K562 (cell line): ENCODE data around the gene APBB2. TPM values are rescaled to one million over a fixed set of nuclear protein-coding genes. Genes with fewer than 3 reads are reported as not detected.
A peak's percentile ranks its signal among the peaks of the same experiment; 100 is the strongest.

ENCODE experiments used
- ARNT ChIP-seq, 2 experiments: fragments of 450-650 bp; IDR thresholded peaks; 2 replicates each; pipeline ENCODE4 v1.6.1; 2016; ENCODE audit warnings: mild to moderate bottlenecking in 1 of 2
- ATF3 ChIP-seq, 2 experiments: fragments of 450-650 bp in 1 of 2; sonication (generic) in 1 of 2; formaldehyde crosslinking in 1 of 2; IDR thresholded peaks in 1 of 2; conservative IDR thresholded peaks in 1 of 2; 2 replicates each; pipeline versions ENCODE4 v1.6.1 to v1.8.1; 2016 to 2023; ENCODE audit warnings: mild to moderate bottlenecking in 2 of 2, moderate library complexity in 2 of 2, inconsistent platforms in 1 of 2, missing genetic modification reagents in 1 of 2
- BRCA1 ChIP-seq, 2 experiments: fragments of 450-650 bp in 1 of 2; sonication (generic) in 1 of 2; formaldehyde crosslinking in 1 of 2; IDR thresholded peaks; 2 replicates each; pipeline versions ENCODE4 v1.5.0 to v1.6.1; 2017 to 2020; ENCODE audit warnings: mild to moderate bottlenecking in 1 of 2, missing genetic modification reagents in 1 of 2
- CTBP1 ChIP-seq: fragments of 450-650 bp; IDR thresholded peaks from 2 replicates; pipeline ENCODE4 v1.6.1; 2016; ENCODE audit warnings: borderline replicate concordance
- EGR1 ChIP-seq: fragments of 450-650 bp; conservative IDR thresholded peaks from 2 replicates; pipeline ENCODE4 v1.6.1; 2017; ENCODE audit warnings: mild to moderate bottlenecking
- ETS2 ChIP-seq: IDR thresholded peaks from 2 replicates; pipeline ENCODE4 v1.6.1; 2016; ENCODE audit warnings: borderline replicate concordance, missing genetic modification characterization, mild to moderate bottlenecking, moderate library complexity, missing compliant biosample characterization; ENCODE audit not compliant: poor library complexity, severe bottlenecking
- FIP1L1 ChIP-seq: fragments of 200-400 bp; formaldehyde crosslinking; IDR thresholded peaks from 2 replicates; pipeline ENCODE4 v1.6.1; 2018; ENCODE audit warnings: mild to moderate bottlenecking, low read depth, low read length; ENCODE audit not compliant: poor library complexity, severe bottlenecking
- GATAD2A ChIP-seq: fragments of 450-650 bp; IDR thresholded peaks from 2 replicates; pipeline ENCODE4 v1.6.1; 2017
- KLF6 ChIP-seq: fragments of 250-450 bp; sonication (Bioruptor Pico); IDR thresholded peaks from 2 replicates; pipeline ENCODE4 v1.4.0; 2020; ENCODE audit warnings: mild to moderate bottlenecking, moderate library complexity, borderline replicate concordance
- NFYB ChIP-seq: IDR thresholded peaks from 2 replicates; pipeline ENCODE4 v1.6.1; 2011; ENCODE audit warnings: mild to moderate bottlenecking, moderate library complexity; ENCODE audit not compliant: insufficient read length; ENCODE audit errors: extremely low read depth
- SPI1 ChIP-seq: IDR thresholded peaks from 2 replicates; pipeline ENCODE4 v1.6.1; 2011; ENCODE audit warnings: low read depth, low read length, control low read depth, borderline replicate concordance
- THRAP3 ChIP-seq: fragments of 450-650 bp; IDR thresholded peaks from 2 replicates; pipeline ENCODE4 v1.6.1; 2016; ENCODE audit warnings: mild to moderate bottlenecking, inconsistent platforms, borderline replicate concordance
- TOE1 ChIP-seq, 2 experiments: fragments of 450-650 bp in 1 of 2; sonication (generic) in 1 of 2; formaldehyde crosslinking in 1 of 2; IDR thresholded peaks; 2 replicates each; pipeline versions ENCODE4 v1.7.1 to v1.8.0; 2016 to 2022; ENCODE audit warnings: borderline replicate concordance in 2 of 2, mild to moderate bottlenecking in 2 of 2, antibody characterized with exemption in 1 of 2, inconsistent platforms in 1 of 2, low read depth in 1 of 2, missing genetic modification reagents in 1 of 2, moderate library complexity in 1 of 2
- TRIM24 ChIP-seq, 2 experiments: fragments of 450-650 bp; IDR thresholded peaks; 2 replicates each; pipeline ENCODE4 v1.6.1; 2016
- USF1 ChIP-seq: sonication (generic); formaldehyde crosslinking; IDR thresholded peaks from 2 replicates; pipeline ENCODE4 v1.9.0; 2022; ENCODE audit warnings: mild to moderate bottlenecking, missing genetic modification reagents
- ZNF134 ChIP-seq: fragments of 250-450 bp; sonication (Bioruptor Pico); conservative IDR thresholded peaks from 2 replicates; pipeline ENCODE4 v1.4.0; 2020
- ZNF253 ChIP-seq: fragments of 250-450 bp; sonication (Bioruptor Pico); conservative IDR thresholded peaks from 2 replicates; pipeline ENCODE4 v1.6.1; 2021; ENCODE audit warnings: mild to moderate bottlenecking
- ZNF445 ChIP-seq: fragments of 250-450 bp; sonication (Bioruptor Pico); IDR thresholded peaks from 2 replicates; pipeline ENCODE4 v1.4.0; 2020; ENCODE audit warnings: low read depth, mild to moderate bottlenecking, moderate library complexity
- polyA plus RNA-seq, 8 experiments: library from polyadenylated mRNA; depleted of rRNA in 4 of 8; stranded (reverse) in 5 of 8; unstranded in 3 of 8; fragments of >200 nt; fragmentation: Nextera tagmentation in 2 of 8; fragmentation: Illumina TruSeq in 1 of 8; extraction: Ambion mirVana in 2 of 8; extraction: Trizol in 1 of 8; gene quantifications; 2 replicates each; pipeline versions ENCODE4 v1.2.1 to v1.2.3, GENCODE V29; 2011 to 2014; ENCODE audit warnings: inconsistent platforms in 1 of 8, missing spikeins in 1 of 8
- total RNA-seq, 7 experiments: library from RNA; depleted of rRNA in 6 of 7; stranded (reverse); fragments of >200 nt in 6 of 7; fragmentation: Illumina TruSeq in 2 of 7; extraction: Trizol in 2 of 7; gene quantifications; 2 replicates each; pipeline versions ENCODE4 v1.2.1 to v1.2.3, GENCODE V29; 2011 to 2021; ENCODE audit warnings: low replicate concordance in 1 of 7
- TF ChIP-seq, protein P1 (sequence below): fragments of 150-350 bp; conservative IDR thresholded peaks from 2 replicates; pipeline ENCODE4 v1.6.1; 2014; ENCODE audit warnings: low read length
- TF ChIP-seq, protein P2 (sequence below): fragments of 250-450 bp; sonication (Bioruptor Pico); IDR thresholded peaks from 2 replicates; pipeline ENCODE4 v1.8.0; 2022; ENCODE audit warnings: inconsistent platforms, mild to moderate bottlenecking, moderate library complexity, borderline replicate concordance

APBB2 gene
- total and polyA plus RNA-seq, 9 of the 15 experiments (the other 6 are each of a cell fraction or from before 2014, with no cell fraction given): 0.08 to 2.1 (median 1.4) TPM

DNA sequence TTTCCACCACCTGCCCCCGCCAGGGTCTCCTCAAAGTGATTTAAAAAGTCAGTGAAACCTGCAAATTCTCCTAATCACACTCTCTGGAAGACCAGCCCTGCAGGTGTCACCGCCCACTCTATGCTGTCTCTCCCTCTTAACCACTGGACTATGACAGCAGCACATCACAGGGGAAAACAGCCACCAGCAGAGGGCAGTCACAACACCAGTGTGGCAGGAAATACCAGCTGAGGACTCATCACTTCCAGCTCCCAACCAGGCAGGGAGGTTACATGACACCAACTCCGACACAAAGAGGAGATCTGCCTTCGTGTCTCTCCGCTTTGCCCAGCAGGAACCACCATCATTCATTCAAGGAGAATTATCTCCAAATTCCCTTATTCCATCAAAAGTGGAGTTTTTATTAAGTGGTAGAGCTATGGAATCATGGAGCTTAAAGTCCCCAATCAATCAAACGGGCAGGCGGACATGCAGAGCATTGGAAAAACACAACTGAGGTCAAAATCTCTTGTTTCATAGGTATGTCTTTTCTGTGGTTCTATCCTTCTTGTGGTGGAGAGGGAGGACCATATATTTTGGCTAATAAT, 373.3 kb downstream of the APBB2 start (continued):
- no peak for TF ChIP-seq USF1 (CRISPR knock-in tag)
- TF ChIP-seq ZNF253 (CRISPR knock-in tag): no peak
- TF ChIP-seq, protein P1, sequence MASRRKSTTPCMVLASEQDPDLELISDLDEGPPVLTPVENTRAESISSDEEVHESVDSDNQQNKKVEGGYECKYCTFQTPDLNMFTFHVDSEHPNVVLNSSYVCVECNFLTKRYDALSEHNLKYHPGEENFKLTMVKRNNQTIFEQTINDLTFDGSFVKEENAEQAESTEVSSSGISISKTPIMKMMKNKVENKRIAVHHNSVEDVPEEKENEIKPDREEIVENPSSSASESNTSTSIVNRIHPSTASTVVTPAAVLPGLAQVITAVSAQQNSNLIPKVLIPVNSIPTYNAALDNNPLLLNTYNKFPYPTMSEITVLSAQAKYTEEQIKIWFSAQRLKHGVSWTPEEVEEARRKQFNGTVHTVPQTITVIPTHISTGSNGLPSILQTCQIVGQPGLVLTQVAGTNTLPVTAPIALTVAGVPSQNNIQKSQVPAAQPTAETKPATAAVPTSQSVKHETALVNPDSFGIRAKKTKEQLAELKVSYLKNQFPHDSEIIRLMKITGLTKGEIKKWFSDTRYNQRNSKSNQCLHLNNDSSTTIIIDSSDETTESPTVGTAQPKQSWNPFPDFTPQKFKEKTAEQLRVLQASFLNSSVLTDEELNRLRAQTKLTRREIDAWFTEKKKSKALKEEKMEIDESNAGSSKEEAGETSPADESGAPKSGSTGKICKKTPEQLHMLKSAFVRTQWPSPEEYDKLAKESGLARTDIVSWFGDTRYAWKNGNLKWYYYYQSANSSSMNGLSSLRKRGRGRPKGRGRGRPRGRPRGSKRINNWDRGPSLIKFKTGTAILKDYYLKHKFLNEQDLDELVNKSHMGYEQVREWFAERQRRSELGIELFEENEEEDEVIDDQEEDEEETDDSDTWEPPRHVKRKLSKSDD: no peak
- TF ChIP-seq FIP1L1: no peak
- TF ChIP-seq ATF3 (IDR thresholded peaks at IDR 0.05): no peak
- no peak for TF ChIP-seq ATF3 (CRISPR knock-in tag; conservative IDR thresholded peaks at IDR 0.05)
- TF ChIP-seq CTBP1: 0 out of 2 replicates have a peak, but pooled peaks have one; percentile 21
- no peak for TF ChIP-seq SPI1
- TF ChIP-seq THRAP3: no peak
- TF ChIP-seq, protein P2, sequence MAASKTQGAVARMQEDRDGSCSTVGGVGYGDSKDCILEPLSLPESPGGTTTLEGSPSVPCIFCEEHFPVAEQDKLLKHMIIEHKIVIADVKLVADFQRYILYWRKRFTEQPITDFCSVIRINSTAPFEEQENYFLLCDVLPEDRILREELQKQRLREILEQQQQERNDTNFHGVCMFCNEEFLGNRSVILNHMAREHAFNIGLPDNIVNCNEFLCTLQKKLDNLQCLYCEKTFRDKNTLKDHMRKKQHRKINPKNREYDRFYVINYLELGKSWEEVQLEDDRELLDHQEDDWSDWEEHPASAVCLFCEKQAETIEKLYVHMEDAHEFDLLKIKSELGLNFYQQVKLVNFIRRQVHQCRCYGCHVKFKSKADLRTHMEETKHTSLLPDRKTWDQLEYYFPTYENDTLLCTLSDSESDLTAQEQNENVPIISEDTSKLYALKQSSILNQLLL (CRISPR knock-in tag): no peak
- no peak for TF ChIP-seq TOE1 (IDR thresholded peaks at IDR 0.05; ENCODE audit: borderline replicate concordance)
- no peak for TF ChIP-seq TOE1 (CRISPR knock-in tag; IDR thresholded peaks at IDR 0.05; ENCODE audit: borderline replicate concordance, low read depth)
- no peak for TF ChIP-seq KLF6 (CRISPR knock-in tag)
- TF ChIP-seq ETS2 (tag): no peak
- TF ChIP-seq BRCA1 (IDR thresholded peaks at IDR 0.05): no peak
- no peak for TF ChIP-seq BRCA1 (CRISPR knock-in tag; IDR thresholded peaks at IDR 0.05)
- TF ChIP-seq ARNT (IDR thresholded peaks at IDR 0.05): no peak
- TF ChIP-seq ZNF134 (CRISPR knock-in tag): no peak
- TF ChIP-seq NFYB: no peak
- no peak for TF ChIP-seq GATAD2A
- TF ChIP-seq ZNF445 (CRISPR knock-in tag): no peak
- TF ChIP-seq EGR1: 0 out of 2 replicates have a peak, but pooled peaks have one; percentile 28
- no peak for TF ChIP-seq TRIM24 (IDR thresholded peaks at IDR 0.05)
